HL-60 (cell line): ENCODE results near the gene GPR39.
"Not testable (repeated sequence)": the region's sequence is repeated elsewhere in the genome, so short reads cannot be mapped to it uniquely, and the experiment has no call there.

Experiments used
- DNase-seq, 2 experiments: peaks; one replicate each; pipeline ENCODE4 v3.0.0-alpha.2; 2010 to 2020; ENCODE audit warnings: low read depth in 1 of 2, low spot score in 1 of 2
- H3K27ac ChIP-seq: fragments of 250-450 bp; sonication (Bioruptor Pico); replicated peaks from 2 replicates; pipeline ENCODE4 v1.5.1; 2020; ENCODE audit warnings: mild to moderate bottlenecking, moderate library complexity
- H3K27me3 ChIP-seq: fragments of 250-450 bp; sonication (Bioruptor Pico); 2 replicates; pipeline ENCODE4 v1.5.1; 2021; ENCODE audit warnings: mild to moderate bottlenecking, moderate library complexity; ENCODE audit not compliant: insufficient read depth, poor library complexity, severe bottlenecking
- H3K4me3 ChIP-seq: replicated peaks from 2 replicates; pipeline ENCODE4 v1.5.1; 2011; ENCODE audit warnings: mild to moderate bottlenecking, control low read depth, low read length; ENCODE audit not compliant: insufficient read depth
- CTCF ChIP-seq: IDR thresholded peaks from one replicate; pipeline ENCODE4 v1.5.1; 2011; ENCODE audit warnings: low read length, control low read depth, inconsistent platforms; ENCODE audit not compliant: insufficient read depth
- GABPA ChIP-seq: IDR thresholded peaks from 2 replicates; pipeline ENCODE4 v1.6.1; 2012; ENCODE audit warnings: low read depth
- POLR2AphosphoS5 ChIP-seq: IDR thresholded peaks from 2 replicates; pipeline ENCODE4 v1.6.1; 2012; ENCODE audit warnings: low read depth
- SPI1 ChIP-seq: IDR thresholded peaks from 2 replicates; pipeline ENCODE4 v1.6.1; 2012; ENCODE audit warnings: low read depth, mild to moderate bottlenecking, borderline replicate concordance
- TF ChIP-seq, protein P1 (sequence below): IDR thresholded peaks from 2 replicates; pipeline ENCODE4 v1.6.1; 2012; ENCODE audit warnings: low read depth; ENCODE audit not compliant: insufficient replicate concordance

GPR39 gene

GRCh38 chr2:132521341-132521740, 104.7 kb downstream of the GPR39 start:
- no peak overlapping the region for H3K27ac ChIP-seq
- peaks cover 2% of the 10 kb centered on the region for H3K27me3 ChIP-seq
- TF ChIP-seq POLR2AphosphoS5 (no peak), SPI1 (no peak), CTCF (no peak), GABPA (no peak)
- TF ChIP-seq, protein P1, sequence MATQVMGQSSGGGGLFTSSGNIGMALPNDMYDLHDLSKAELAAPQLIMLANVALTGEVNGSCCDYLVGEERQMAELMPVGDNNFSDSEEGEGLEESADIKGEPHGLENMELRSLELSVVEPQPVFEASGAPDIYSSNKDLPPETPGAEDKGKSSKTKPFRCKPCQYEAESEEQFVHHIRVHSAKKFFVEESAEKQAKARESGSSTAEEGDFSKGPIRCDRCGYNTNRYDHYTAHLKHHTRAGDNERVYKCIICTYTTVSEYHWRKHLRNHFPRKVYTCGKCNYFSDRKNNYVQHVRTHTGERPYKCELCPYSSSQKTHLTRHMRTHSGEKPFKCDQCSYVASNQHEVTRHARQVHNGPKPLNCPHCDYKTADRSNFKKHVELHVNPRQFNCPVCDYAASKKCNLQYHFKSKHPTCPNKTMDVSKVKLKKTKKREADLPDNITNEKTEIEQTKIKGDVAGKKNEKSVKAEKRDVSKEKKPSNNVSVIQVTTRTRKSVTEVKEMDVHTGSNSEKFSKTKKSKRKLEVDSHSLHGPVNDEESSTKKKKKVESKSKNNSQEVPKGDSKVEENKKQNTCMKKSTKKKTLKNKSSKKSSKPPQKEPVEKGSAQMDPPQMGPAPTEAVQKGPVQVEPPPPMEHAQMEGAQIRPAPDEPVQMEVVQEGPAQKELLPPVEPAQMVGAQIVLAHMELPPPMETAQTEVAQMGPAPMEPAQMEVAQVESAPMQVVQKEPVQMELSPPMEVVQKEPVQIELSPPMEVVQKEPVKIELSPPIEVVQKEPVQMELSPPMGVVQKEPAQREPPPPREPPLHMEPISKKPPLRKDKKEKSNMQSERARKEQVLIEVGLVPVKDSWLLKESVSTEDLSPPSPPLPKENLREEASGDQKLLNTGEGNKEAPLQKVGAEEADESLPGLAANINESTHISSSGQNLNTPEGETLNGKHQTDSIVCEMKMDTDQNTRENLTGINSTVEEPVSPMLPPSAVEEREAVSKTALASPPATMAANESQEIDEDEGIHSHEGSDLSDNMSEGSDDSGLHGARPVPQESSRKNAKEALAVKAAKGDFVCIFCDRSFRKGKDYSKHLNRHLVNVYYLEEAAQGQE, result no peak
- no peak for DNase-seq
- H3K4me3 ChIP-seq, result no peak overlapping the region

- Histone ChIP-seq H3K4me3 (no peak overlapping the region), H3K27me3 (peaks cover 2% of the 10 kb centered on the region), H3K27ac (no peak overlapping the region)
- no peak for TF ChIP-seq GABPA
- TF ChIP-seq, protein P1, result no peak
- TF ChIP-seq POLR2AphosphoS5, result no peak
- TF ChIP-seq SPI1, result no peak
- TF ChIP-seq CTCF, result no peak
- no peak for DNase-seq
Observed at GRCh38 chr2:132522901-132523300, 106.3 kb downstream of the GPR39 start.

DNA sequence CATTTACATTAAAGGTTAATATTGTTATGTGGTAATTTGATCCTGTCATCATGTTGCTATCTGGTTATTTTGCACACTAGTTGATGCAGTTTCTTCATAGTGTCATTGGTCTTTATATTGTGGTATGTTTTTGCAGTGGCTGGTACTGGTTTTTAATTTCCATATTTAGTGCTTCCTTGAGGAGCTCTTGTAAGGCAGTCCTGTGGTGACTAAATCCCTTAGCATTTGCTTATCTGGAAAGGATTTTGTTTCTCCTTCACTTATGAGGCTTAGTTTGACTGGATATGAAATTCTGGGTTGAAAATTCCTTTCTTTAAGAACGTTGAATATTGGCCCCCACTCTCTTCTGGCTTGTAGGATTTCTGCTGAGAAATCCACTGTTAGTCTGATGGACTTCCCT, 120.5 kb downstream of the GPR39 start:
- not testable (repeated sequence) for DNase-seq, H3K4me3 ChIP-seq, H3K27me3 ChIP-seq, H3K27ac ChIP-seq
- TF ChIP-seq SPI1, result 0 out of 2 replicates have a peak, but pooled peaks have one; percentile 31

DNA sequence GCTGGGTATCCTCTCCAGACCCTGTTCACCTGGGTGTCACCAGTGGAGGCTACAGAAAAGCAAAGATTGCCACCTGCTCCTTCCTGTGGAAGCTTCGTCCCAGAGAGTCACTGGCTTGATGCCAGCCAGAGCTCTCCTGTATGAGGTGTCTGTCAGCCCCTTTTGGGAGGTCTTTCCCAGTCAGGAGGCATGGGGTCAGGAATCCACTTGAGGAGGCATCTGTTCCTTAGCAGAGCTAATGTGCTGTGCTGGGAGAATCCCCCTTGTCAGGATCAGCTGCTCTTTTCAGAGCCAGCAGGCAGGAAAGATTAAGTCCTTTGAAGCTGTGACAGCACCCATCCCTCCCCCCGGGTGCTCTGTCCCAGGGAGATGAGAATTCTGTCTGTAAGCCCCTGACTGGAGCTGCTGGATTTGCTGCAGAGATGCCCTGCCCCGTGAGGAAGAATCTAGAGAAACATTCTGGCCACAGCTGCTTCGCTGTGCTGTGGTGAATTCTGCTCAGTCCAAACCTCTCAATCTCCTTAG, 121.8 kb downstream of the GPR39 start:
- Histone ChIP-seq H3K27ac (no peak overlapping the region), H3K27me3 (no peaks in the 10 kb centered on the region), H3K4me3 (no peak overlapping the region)
- DNase-seq, result no peak
- TF ChIP-seq, protein P1, result no peak
- TF ChIP-seq CTCF, result no peak
